Stomach (tissue), 9 donors: ENCODE measurements around the gene ITPR2. TPM values are rescaled to one million over a fixed set of nuclear protein-coding genes. Genes with fewer than 3 reads are reported as not detected.

ENCODE experiments used
- DNase-seq, 2 donors: peaks; one replicate each; pipeline versions ENCODE4 v3.0.0 to v3.0.0-alpha.2; 2013 to 2019
- H3K27ac ChIP-seq, 5 donors: fragments of 200-600 bp in 4 of 5; sonication (generic) in 4 of 5; one replicate each; pipeline ENCODE4 v1.5.1; 2013 to 2019; ENCODE audit warnings: mild to moderate bottlenecking in 1 of 5, moderate library complexity in 1 of 5
- H3K27me3 ChIP-seq, 3 donors: fragments of 200-600 bp; sonication (generic); one replicate each; pipeline ENCODE4 v1.5.1; 2017 to 2019; ENCODE audit warnings: mixed run types in 1 of 3
- H3K36me3 ChIP-seq, 4 donors: fragments of 200-600 bp; sonication (generic); 1 replicate in 3 of 4; 2 replicates in 1 of 4; pipeline ENCODE4 v1.5.1; 2016 to 2019
- H3K4me1 ChIP-seq, 4 donors: fragments of 200-600 bp; sonication (generic); one replicate each; pipeline ENCODE4 v1.5.1; 2016 to 2019
- H3K4me3 ChIP-seq, 4 donors: fragments of 200-600 bp; sonication (generic) in 3 of 4; one replicate each; pipeline ENCODE4 v1.5.1; 2016 to 2019; ENCODE audit warnings: mild to moderate bottlenecking in 1 of 4
- H3K9me3 ChIP-seq, 4 donors: fragments of 200-600 bp; sonication (generic); one replicate each; pipeline ENCODE4 v1.5.1; 2016 to 2019
- EP300 ChIP-seq: sonication (generic); formaldehyde crosslinking; IDR thresholded peaks from one replicate; pipeline ENCODE4 v1.6.1; 2017; ENCODE audit warnings: antibody characterized with exemption
- POLR2A ChIP-seq, 4 donors: fragments of 450-650 bp; IDR thresholded peaks; one replicate each; pipeline ENCODE4 v1.6.1; 2016; ENCODE audit warnings: antibody characterized with exemption in 4 of 4, control low read depth in 2 of 4, mild to moderate bottlenecking in 1 of 4, moderate library complexity in 1 of 4
- POLR2AphosphoS5 ChIP-seq, 3 donors: sonication (generic); formaldehyde crosslinking; IDR thresholded peaks; one replicate each; pipeline ENCODE4 v1.6.1; 2016; ENCODE audit warnings: antibody characterized with exemption in 3 of 3
- WGBS, 5 donors: extraction: QIAGEN DNeasy Blood & Tissue Kit in 3 of 5; methylation state at CpG; one replicate each; pipeline versions ENCODE4 v1.1.5 to v1.1.7; 2013 to 2018; 5-methylcytosine and 5-hydroxymethylcytosine counted together
- intact Hi-C: fragments of 100-400 bp; cut with DNase I; formaldehyde crosslinking; loops from one replicate; pipeline ENCODE4 v1.15.1; 2023; ENCODE audit warnings: low total_unique reads
- polyA plus RNA-seq, 3 donors: library from polyadenylated mRNA; stranded (reverse); fragments of 200-250 nt; gene quantifications; one replicate each; pipeline ENCODE4 v1.2.3, GENCODE V29; 2013
- total RNA-seq, 5 donors: library from RNA; depleted of rRNA; stranded (reverse); fragments of >200 nt; gene quantifications; one replicate each; pipeline versions ENCODE4 v1.1.0 to v1.2.3, GENCODE V29; 2014 to 2016
- TF ChIP-seq, protein P1 (sequence below), 7 experiments: fragments of 450-650 bp in 4 of 7; fragments of 200-600 bp in 3 of 7; sonication (generic) in 3 of 7; IDR thresholded peaks; one replicate each; pipeline ENCODE4 v1.5.1; 2016 to 2019; ENCODE audit warnings: antibody characterized with exemption in 7 of 7, control low read depth in 2 of 7, mild to moderate bottlenecking in 1 of 7
- donor health status: healthy with polysubstance abuse.
- donor health status: Bipolar disorder and iron deficiency.
- donor health status: healthy.

Gene ITPR2
- total and polyA plus RNA-seq, 8 donors = 1.4 to 172 (median 23.4) TPM

DNA sequence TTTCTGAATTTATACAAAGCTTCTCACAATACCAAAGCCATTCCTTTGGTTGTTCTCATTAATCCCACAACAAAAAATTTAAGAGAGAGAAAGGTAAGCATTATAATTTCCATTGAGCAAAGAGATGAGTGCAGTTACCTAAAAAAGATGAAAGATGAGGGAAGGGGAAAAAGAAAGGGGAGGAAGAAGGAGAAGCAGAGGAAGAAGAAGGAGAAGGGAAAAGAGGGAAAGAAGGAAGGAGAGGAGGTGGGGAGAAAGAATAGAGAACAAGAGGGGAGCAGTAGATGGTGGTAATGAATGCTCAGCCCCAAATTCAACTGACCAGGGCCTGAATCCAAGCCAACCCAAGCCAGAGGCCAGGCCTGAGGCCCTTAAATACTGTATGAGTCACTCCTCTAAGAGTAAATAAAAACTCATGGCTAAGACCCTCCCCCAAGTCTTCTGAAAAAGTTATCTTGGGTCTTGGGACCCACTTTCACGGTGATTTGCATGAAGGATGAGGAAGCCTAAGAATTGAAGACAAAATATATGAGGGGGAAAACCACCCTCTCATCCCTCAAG lies 144.6 kb downstream of the ITPR2 start:
- Histone ChIP-seq H3K4me3 (no peak overlapping the region), H3K27ac (no peak overlapping the region), H3K4me1 (no peaks in the 10 kb centered on the region), H3K36me3 (peaks cover 0 to 30% (median 25%) of the 10 kb centered on the region in 4 donors), H3K27me3 (no peaks in the 10 kb centered on the region), H3K9me3 (peaks cover 0 to 9% (median 5%) of the 10 kb centered on the region in 4 donors)
- intact Hi-C loops = no loop called here
- TF ChIP-seq POLR2A (IDR thresholded peaks at IDR 0.05) (no peak), EP300 (no peak)
- DNase-seq = no peak
- WGBS, 5 donors = 89 to 100% (median 98%) methylated on average over 1 of the region's 1 CpG

GRCh38 chr12:26686408-26686807 lies 146.6 kb downstream of the ITPR2 start:
- intact Hi-C loops = no loop called here
- Histone ChIP-seq H3K36me3 (peaks cover 0 to 45% (median 42%) of the 10 kb centered on the region in 4 donors), H3K4me3 (no peak overlapping the region), H3K9me3 (peaks cover 0 to 12% (median 9%) of the 10 kb centered on the region in 4 donors), H3K27me3 (no peaks in the 10 kb centered on the region), H3K27ac (no peak overlapping the region), H3K4me1 (no peaks in the 10 kb centered on the region)
- DNase-seq = no peak
- 38 to 59% (median 52%) methylated on average over 4 of the region's 4 CpGs for WGBS, 5 donors
- TF ChIP-seq POLR2AphosphoS5 (IDR thresholded peaks at IDR 0.05) (no peak), POLR2A (IDR thresholded peaks at IDR 0.05) (no peak), EP300 (no peak)
- TF ChIP-seq, protein P1, sequence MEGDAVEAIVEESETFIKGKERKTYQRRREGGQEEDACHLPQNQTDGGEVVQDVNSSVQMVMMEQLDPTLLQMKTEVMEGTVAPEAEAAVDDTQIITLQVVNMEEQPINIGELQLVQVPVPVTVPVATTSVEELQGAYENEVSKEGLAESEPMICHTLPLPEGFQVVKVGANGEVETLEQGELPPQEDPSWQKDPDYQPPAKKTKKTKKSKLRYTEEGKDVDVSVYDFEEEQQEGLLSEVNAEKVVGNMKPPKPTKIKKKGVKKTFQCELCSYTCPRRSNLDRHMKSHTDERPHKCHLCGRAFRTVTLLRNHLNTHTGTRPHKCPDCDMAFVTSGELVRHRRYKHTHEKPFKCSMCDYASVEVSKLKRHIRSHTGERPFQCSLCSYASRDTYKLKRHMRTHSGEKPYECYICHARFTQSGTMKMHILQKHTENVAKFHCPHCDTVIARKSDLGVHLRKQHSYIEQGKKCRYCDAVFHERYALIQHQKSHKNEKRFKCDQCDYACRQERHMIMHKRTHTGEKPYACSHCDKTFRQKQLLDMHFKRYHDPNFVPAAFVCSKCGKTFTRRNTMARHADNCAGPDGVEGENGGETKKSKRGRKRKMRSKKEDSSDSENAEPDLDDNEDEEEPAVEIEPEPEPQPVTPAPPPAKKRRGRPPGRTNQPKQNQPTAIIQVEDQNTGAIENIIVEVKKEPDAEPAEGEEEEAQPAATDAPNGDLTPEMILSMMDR (IDR thresholded peaks at IDR 0.05) = no peak

- no peak for TF ChIP-seq POLR2A (IDR thresholded peaks at IDR 0.05)
- TF ChIP-seq, protein P1 (IDR thresholded peaks at IDR 0.05) = no peak
- no peak for TF ChIP-seq POLR2AphosphoS5 (IDR thresholded peaks at IDR 0.05)
- TF ChIP-seq EP300 = no peak
- Histone ChIP-seq H3K9me3 (peaks cover 0 to 12% (median 9%) of the 10 kb centered on the region in 4 donors), H3K27me3 (no peaks in the 10 kb centered on the region), H3K4me3 (no peak overlapping the region), H3K4me1 (no peaks in the 10 kb centered on the region), H3K36me3 (peaks cover 0 to 51% (median 46%) of the 10 kb centered on the region in 4 donors), H3K27ac (no peak overlapping the region)
- no peak for DNase-seq
- intact Hi-C loops = no loop called here
Measured at GRCh38 chr12:26684101-26684500, 148.9 kb downstream of the ITPR2 start.

GRCh38 chr12:26683443-26683842 lies 149.6 kb downstream of the ITPR2 start:
- WGBS, 5 donors = 86 to 98% (median 88%) methylated on average over 5 of the region's 5 CpGs
- Histone ChIP-seq H3K36me3 (peaks cover 0 to 51% (median 46%) of the 10 kb centered on the region in 4 donors), H3K27me3 (no peaks in the 10 kb centered on the region), H3K4me3 (no peak overlapping the region), H3K9me3 (peaks cover 0 to 12% (median 9%) of the 10 kb centered on the region in 4 donors), H3K27ac (no peak overlapping the region), H3K4me1 (no peaks in the 10 kb centered on the region)
- no peak for TF ChIP-seq POLR2AphosphoS5 (IDR thresholded peaks at IDR 0.05)
- TF ChIP-seq POLR2A (IDR thresholded peaks at IDR 0.05) = no peak
- TF ChIP-seq, protein P1 (IDR thresholded peaks at IDR 0.05) = no peak
- no peak for TF ChIP-seq EP300
- DNase-seq = no peak
- intact Hi-C loops = no loop called here

DNA sequence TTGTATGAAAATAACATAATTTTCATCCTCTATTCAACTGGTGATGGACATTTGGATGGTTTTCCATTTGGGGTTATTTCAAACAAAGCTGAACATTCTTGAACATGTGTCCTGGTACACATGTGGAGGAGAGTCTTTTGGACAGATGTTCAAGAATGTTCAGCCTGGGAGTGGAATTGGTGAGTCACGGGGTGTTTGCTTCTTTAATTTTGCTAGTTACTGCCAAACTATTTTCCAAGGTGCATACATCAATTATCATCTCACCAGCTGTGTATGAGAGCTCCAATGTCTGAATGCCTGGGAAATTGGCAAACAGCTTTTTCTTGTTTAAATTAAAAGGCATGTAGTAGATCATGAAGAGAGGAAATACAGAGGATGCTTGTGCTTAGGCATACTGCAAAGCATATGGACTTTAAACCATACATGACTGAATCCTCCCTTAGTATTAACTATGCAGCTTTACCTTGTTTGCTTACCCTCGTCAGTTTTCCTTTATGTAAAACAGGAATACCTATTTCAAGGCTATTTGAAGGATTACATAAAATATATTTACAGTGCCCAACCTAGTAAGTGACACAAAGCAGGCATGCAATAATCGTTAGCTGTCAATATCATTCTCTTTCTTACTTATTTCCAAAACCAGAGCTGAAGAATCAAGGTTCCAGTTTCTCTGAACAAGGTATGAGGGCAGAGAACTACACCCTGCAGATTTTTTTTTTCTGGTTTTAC lies 152.1 kb downstream of the ITPR2 start:
- no peaks in the 10 kb centered on the region for H3K4me1 ChIP-seq
- peaks cover 0 to 12% (median 9%) of the 10 kb centered on the region in 4 donors for H3K9me3 ChIP-seq
- intact Hi-C loops = no loop called here
- no peak overlapping the region for H3K27ac ChIP-seq
- H3K36me3 ChIP-seq = peaks cover 0 to 50% (median 46%) of the 10 kb centered on the region in 4 donors
- no peak for DNase-seq
- TF ChIP-seq POLR2AphosphoS5 (IDR thresholded peaks at IDR 0.05) (no peak), POLR2A (IDR thresholded peaks at IDR 0.05) (no peak), EP300 (no peak)
- TF ChIP-seq, protein P1 (IDR thresholded peaks at IDR 0.05) = no peak
- WGBS, 5 donors = 70 to 86% (median 78%) methylated on average over 3 of the region's 3 CpGs
- H3K27me3 ChIP-seq = no peaks in the 10 kb centered on the region
- no peak overlapping the region for H3K4me3 ChIP-seq
